Keratinocyte (primary cell): ENCODE results near the gene MMAB.

Experiments used
- CTCF ChIP-seq, 3 experiments: IDR thresholded peaks in 1 of 3; conservative IDR thresholded peaks in 1 of 3; optimal IDR thresholded peaks in 1 of 3; 2 replicates in 2 of 3; 3 replicates in 1 of 3; pipeline versions ENCODE3 to v1.5.1; 2011; ENCODE audit warnings: low read length in 3 of 3, mild to moderate bottlenecking in 3 of 3, moderate library complexity in 2 of 3, control low read depth in 1 of 3, inconsistent platforms in 1 of 3; ENCODE audit not compliant: insufficient read depth in 2 of 3; ENCODE audit errors: extremely low read depth in 1 of 3
- EZH2 ChIP-seq: IDR thresholded peaks from one replicate; pipeline ENCODE4 v1.6.1; 2012; ENCODE audit warnings: inconsistent platforms, mild to moderate bottlenecking, low read length, moderate library complexity

DNA sequence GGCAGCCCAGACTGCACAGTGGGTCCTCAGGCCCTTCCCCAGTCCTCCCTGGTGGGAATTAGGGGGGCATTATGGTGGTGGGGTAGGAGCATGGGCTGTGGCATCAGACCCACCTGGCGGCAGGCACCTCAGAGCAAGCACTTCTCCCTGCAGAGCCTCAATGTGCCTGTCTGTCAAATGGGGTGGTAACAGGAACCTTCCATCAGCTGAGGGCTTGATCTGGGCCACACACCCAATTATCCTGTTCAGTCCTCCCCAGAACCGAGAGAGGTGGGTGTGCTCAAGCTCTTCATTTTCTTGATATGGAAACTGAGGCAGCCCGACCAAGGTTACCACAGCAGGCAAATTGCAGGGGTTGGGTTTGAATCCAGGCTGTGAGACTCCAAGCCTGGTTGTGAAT is 38.7 kb upstream of the MMAB start:
- TF ChIP-seq EZH2 (no peak), CTCF (optimal IDR thresholded peaks at IDR 0.05 in 1 of 3, IDR thresholded peaks at IDR 0.05 in 1 of 3, conservative IDR thresholded peaks at IDR 0.05 in 1 of 3; ENCODE audit: extremely low read depth in 1 of 3, insufficient read depth in 2 of 3, low read length in 3 of 3) (no peak)
